K562 (cell line): ENCODE results near the gene ZFP30. TPM values are rescaled to one million over a fixed set of nuclear protein-coding genes. Genes with fewer than 3 reads are reported as not detected.

Experiments
- CBX1 ChIP-seq: sonication (generic); IDR thresholded peaks from 2 replicates; pipeline ENCODE4 v1.6.1; 2016; ENCODE audit warnings: antibody characterized with exemption, low read depth, mild to moderate bottlenecking
- FOXJ2 ChIP-seq: fragments of 200-800 bp; sonication (Bioruptor generic); IDR thresholded peaks from 2 replicates; pipeline ENCODE4 v1.6.1; 2016; ENCODE audit warnings: missing genetic modification characterization, missing compliant biosample characterization
- HNRNPLL ChIP-seq: fragments of 200-400 bp; formaldehyde crosslinking; IDR thresholded peaks from 2 replicates; pipeline ENCODE4 v1.6.1; 2017; ENCODE audit warnings: low read length, low read depth, mild to moderate bottlenecking; ENCODE audit not compliant: poor library complexity, severe bottlenecking
- HOXB6 ChIP-seq: fragments of 250-450 bp; sonication (Bioruptor Pico); IDR thresholded peaks from 2 replicates; pipeline ENCODE4 v1.5.1; 2022; ENCODE audit warnings: mild to moderate bottlenecking, borderline replicate concordance
- MED1 ChIP-seq: sonication (generic); formaldehyde crosslinking; IDR thresholded peaks from 2 replicates; pipeline ENCODE4 v1.8.1; 2023; ENCODE audit warnings: missing genetic modification reagents, borderline replicate concordance
- MEF2D ChIP-seq: conservative IDR thresholded peaks from 2 replicates; pipeline ENCODE4 v1.6.1; 2016; ENCODE audit warnings: low read depth, missing genetic modification characterization, missing compliant biosample characterization
- MIER1 ChIP-seq: fragments of 450-650 bp; IDR thresholded peaks from 2 replicates; pipeline ENCODE4 v1.6.1; 2016; ENCODE audit warnings: antibody characterized with exemption, mild to moderate bottlenecking, low read depth
- NR0B1 ChIP-seq: fragments of 450-650 bp; IDR thresholded peaks from one replicate; pipeline ENCODE4 v1.6.1; 2018; ENCODE audit warnings: mild to moderate bottlenecking, moderate library complexity; ENCODE audit not compliant: partially characterized antibody
- SIN3B ChIP-seq: fragments of 450-650 bp; IDR thresholded peaks from 2 replicates; pipeline ENCODE4 v1.6.1; 2017; ENCODE audit warnings: low read depth, mild to moderate bottlenecking, moderate library complexity
- SMARCA5 ChIP-seq: fragments of 450-650 bp; IDR thresholded peaks from 2 replicates; pipeline ENCODE4 v1.6.1; 2016
- TFAP4 ChIP-seq: sonication (generic); formaldehyde crosslinking; IDR thresholded peaks from 2 replicates; pipeline ENCODE4 v1.8.0; 2022; ENCODE audit warnings: missing genetic modification reagents, mild to moderate bottlenecking, moderate library complexity, borderline replicate concordance
- ZNF197 ChIP-seq: fragments of 200-800 bp; sonication (Bioruptor generic); IDR thresholded peaks from 2 replicates; pipeline ENCODE4 v1.6.1; 2016; ENCODE audit warnings: low read depth, missing genetic modification characterization, missing compliant biosample characterization
- ZNF407 ChIP-seq: fragments of 450-650 bp; IDR thresholded peaks from 2 replicates; pipeline ENCODE4 v1.6.1; 2016; ENCODE audit warnings: low read depth
- ZNF507 ChIP-seq: conservative IDR thresholded peaks from 2 replicates; pipeline ENCODE4 v1.6.1; 2017; ENCODE audit warnings: missing genetic modification characterization, missing compliant biosample characterization
- polyA plus RNA-seq, 8 experiments: library from polyadenylated mRNA; depleted of rRNA in 4 of 8; stranded (reverse) in 5 of 8; unstranded in 3 of 8; fragments of >200 nt; fragmentation: Nextera tagmentation in 2 of 8; fragmentation: Illumina TruSeq in 1 of 8; extraction: Ambion mirVana in 2 of 8; extraction: Trizol in 1 of 8; gene quantifications; 2 replicates each; pipeline versions ENCODE4 v1.2.1 to v1.2.3, GENCODE V29; 2011 to 2014; ENCODE audit warnings: inconsistent platforms in 1 of 8, missing spikeins in 1 of 8
- total RNA-seq, 7 experiments: library from RNA; depleted of rRNA in 6 of 7; stranded (reverse); fragments of >200 nt in 6 of 7; fragmentation: Illumina TruSeq in 2 of 7; extraction: Trizol in 2 of 7; gene quantifications; 2 replicates each; pipeline versions ENCODE4 v1.2.1 to v1.2.3, GENCODE V29; 2011 to 2021; ENCODE audit warnings: low replicate concordance in 1 of 7

Gene ZFP30
- total and polyA plus RNA-seq, 9 of the 15 experiments (the other 6 are each of a cell fraction or from before 2014, with no cell fraction given) = 1.1 to 11.3 (median 4.9) TPM

GRCh38 chr19:37699057-37699456 lies 43.8 kb upstream of the ZFP30 start (continued):
- TF ChIP-seq ZNF407 = no peak
- no peak for TF ChIP-seq MIER1
- TF ChIP-seq MED1 = no peak
- no peak for TF ChIP-seq FOXJ2 (tag)
- no peak for TF ChIP-seq ZNF507 (tag)
- TF ChIP-seq ZNF197 (CRISPR knock-in tag) = no peak
- no peak for TF ChIP-seq HNRNPLL
- TF ChIP-seq SMARCA5 = no peak
- TF ChIP-seq SIN3B = no peak
- no peak for TF ChIP-seq TFAP4 (CRISPR knock-in tag)
- TF ChIP-seq NR0B1 = no peak
- TF ChIP-seq HOXB6 = no peak
- no peak for TF ChIP-seq CBX1
- TF ChIP-seq MEF2D = no peak
